Stimulated activated memory B cell treated with anti-CD40 and anti-IgM and Interleukin-4, amounts not matched to agents 10 μg/mL and 1 μg/mL and 100 μg/mL, for 72 hours (primary cell): Measurements from ENCODE around the gene ZNF804B.

ENCODE experiments used
- ATAC-seq: fragments of 150-1000 bp; cut with Tn5 transposase; 2 replicates; pipeline ENCODE4 v1.10.0; 2021
- H3K27ac Mint-ChIP-seq: one replicate; pipeline ENCODE4 v1.8.0; 2022; ENCODE audit warnings: mild to moderate bottlenecking, mixed read lengths
- H3K27me3 Mint-ChIP-seq: one replicate; pipeline ENCODE4 v1.8.0; 2022; ENCODE audit warnings: mixed read lengths
- H3K36me3 Mint-ChIP-seq: one replicate; pipeline ENCODE4 v1.8.0; 2022; ENCODE audit warnings: mixed read lengths
- H3K4me1 Mint-ChIP-seq: one replicate; pipeline ENCODE4 v1.8.0; 2022; ENCODE audit warnings: mixed read lengths
- H3K4me3 Mint-ChIP-seq: one replicate; pipeline ENCODE4 v1.8.0; 2022; ENCODE audit warnings: mild to moderate bottlenecking, moderate library complexity, mixed read lengths
- H3K9me3 Mint-ChIP-seq: one replicate; pipeline ENCODE4 v1.8.0; 2022; ENCODE audit warnings: mixed read lengths

The ZNF804B gene

GRCh38 chr7:89316584-89317251, 557.2 kb downstream of the ZNF804B start:
- Mint-ChIP-seq H3K27me3 (no peaks in the 10 kb centered on the region), H3K4me1 (no peaks in the 10 kb centered on the region), H3K27ac (no peak overlapping the region), H3K36me3 (no peaks in the 10 kb centered on the region), H3K9me3 (peaks cover 4% of the 10 kb centered on the region), H3K4me3 (no peak overlapping the region)
- no peak for ATAC-seq

DNA sequence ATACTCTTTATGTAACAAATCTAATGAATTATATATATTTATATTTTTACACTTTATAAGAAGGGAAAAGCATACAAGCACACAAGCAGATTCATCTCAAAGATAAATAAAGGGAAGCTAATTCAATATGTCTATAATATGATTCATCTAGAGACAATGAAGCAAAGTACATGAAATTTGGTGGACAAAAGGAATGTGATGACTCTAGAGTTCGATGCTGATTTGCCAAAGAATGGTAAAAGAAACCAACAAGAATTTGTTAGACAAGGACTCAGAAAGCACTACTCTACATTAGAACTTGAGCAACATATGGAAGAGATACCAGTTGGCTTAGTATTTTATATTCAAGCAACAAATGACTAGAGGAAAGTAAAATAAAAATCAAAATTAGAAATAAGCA, 572.5 kb downstream of the ZNF804B start:
- no peak overlapping the region for H3K27ac Mint-ChIP-seq
- no peaks in the 10 kb centered on the region for H3K27me3 Mint-ChIP-seq
- H3K4me1 Mint-ChIP-seq = no peaks in the 10 kb centered on the region
- no peak for ATAC-seq
- no peak overlapping the region for H3K4me3 Mint-ChIP-seq
- peaks cover 5% of the 10 kb centered on the region for H3K9me3 Mint-ChIP-seq
- H3K36me3 Mint-ChIP-seq = no peaks in the 10 kb centered on the region

- no peaks in the 10 kb centered on the region for H3K4me1 Mint-ChIP-seq
- no peak for ATAC-seq
- H3K36me3 Mint-ChIP-seq = no peaks in the 10 kb centered on the region
- H3K4me3 Mint-ChIP-seq = no peak overlapping the region
- H3K9me3 Mint-ChIP-seq = peaks cover 5% of the 10 kb centered on the region
- no peaks in the 10 kb centered on the region for H3K27me3 Mint-ChIP-seq
- H3K27ac Mint-ChIP-seq = no peak overlapping the region
Measured at GRCh38 chr7:89334797-89335196, 575.3 kb downstream of the ZNF804B start.

DNA sequence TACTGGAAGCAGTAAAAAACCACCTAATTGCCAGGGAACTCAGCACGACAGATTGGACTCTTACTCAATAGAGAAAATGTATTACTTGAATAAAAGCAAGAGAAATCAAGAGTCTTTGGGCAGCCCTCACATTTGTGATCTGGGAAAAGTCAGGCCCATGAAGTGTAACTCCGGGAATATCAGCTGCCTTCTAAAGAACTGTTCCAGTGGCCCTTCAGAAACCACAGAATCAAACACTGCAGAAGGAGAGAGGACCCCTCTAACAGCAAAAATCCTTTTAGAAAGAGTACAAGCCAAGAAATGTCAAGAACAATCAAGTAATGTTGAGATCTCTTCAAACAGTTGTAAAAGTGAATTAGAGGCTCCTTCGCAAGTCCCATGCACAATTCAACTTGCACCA, 576.0 kb downstream of the ZNF804B start:
- Mint-ChIP-seq H3K27ac (no peak overlapping the region), H3K4me3 (no peak overlapping the region), H3K27me3 (no peaks in the 10 kb centered on the region)

GRCh38 chr7:89336121-89336520, 576.6 kb downstream of the ZNF804B start:
- H3K36me3 Mint-ChIP-seq = no peaks in the 10 kb centered on the region
- H3K4me3 Mint-ChIP-seq = no peak overlapping the region
- H3K9me3 Mint-ChIP-seq = peaks cover 5% of the 10 kb centered on the region
- no peaks in the 10 kb centered on the region for H3K27me3 Mint-ChIP-seq
- no peak for ATAC-seq
- H3K27ac Mint-ChIP-seq = no peak overlapping the region
- H3K4me1 Mint-ChIP-seq = no peaks in the 10 kb centered on the region

More for the DNA sequence above, 576.0 kb downstream of the ZNF804B start:
- Mint-ChIP-seq H3K36me3 (no peaks in the 10 kb centered on the region), H3K9me3 (peaks cover 5% of the 10 kb centered on the region), H3K4me1 (no peaks in the 10 kb centered on the region)
- ATAC-seq = no peak

GRCh38 chr7:89339748-89340147, 580.2 kb downstream of the ZNF804B start:
- no peaks in the 10 kb centered on the region for H3K4me1 Mint-ChIP-seq
- peaks cover 8% of the 10 kb centered on the region for H3K9me3 Mint-ChIP-seq
- no peak for ATAC-seq
- no peak overlapping the region for H3K4me3 Mint-ChIP-seq
- no peaks in the 10 kb centered on the region for H3K27me3 Mint-ChIP-seq
- no peak overlapping the region for H3K27ac Mint-ChIP-seq
- no peaks in the 10 kb centered on the region for H3K36me3 Mint-ChIP-seq

DNA sequence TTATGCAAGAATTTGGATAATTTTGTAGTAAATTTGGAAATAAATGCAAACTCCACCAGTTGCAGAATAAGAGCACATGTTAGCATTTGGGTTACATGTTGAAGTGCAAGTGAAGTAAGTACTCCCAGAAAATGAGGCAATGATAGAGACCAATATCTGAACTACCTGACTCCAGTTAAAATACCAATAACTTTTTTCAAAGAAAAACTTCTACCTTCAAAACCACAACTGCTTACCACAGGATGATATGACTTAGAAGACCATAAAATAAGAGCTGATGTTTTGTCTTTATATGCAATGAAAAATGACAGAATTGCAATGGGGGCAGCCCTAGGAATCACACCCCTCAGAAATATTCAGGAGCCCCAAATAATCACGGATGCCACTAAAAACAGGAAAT, 597.6 kb downstream of the ZNF804B start:
- no peaks in the 10 kb centered on the region for H3K9me3 Mint-ChIP-seq
- H3K27ac Mint-ChIP-seq = no peak overlapping the region
- no peak overlapping the region for H3K4me3 Mint-ChIP-seq
- no peaks in the 10 kb centered on the region for H3K36me3 Mint-ChIP-seq
- H3K4me1 Mint-ChIP-seq = no peaks in the 10 kb centered on the region
- no peak for ATAC-seq
- no peaks in the 10 kb centered on the region for H3K27me3 Mint-ChIP-seq

DNA sequence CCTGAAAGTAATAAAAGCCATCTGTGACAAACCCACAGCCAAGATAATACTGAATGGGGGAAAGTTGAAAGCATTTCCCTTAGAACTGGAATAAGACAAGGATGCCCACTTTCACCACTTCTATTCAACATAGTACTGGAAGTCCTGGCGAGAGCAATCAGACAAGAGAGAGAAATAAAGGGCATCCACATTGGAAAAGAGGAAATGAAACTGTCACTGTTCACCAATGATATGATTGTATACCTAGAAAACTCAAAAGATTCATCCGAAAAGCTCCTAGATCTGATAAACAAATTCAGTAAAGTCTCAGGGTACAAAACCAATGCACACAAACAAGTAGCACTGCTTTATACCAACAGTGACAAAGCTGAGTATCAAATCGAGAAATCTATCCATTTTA, 617.7 kb downstream of the ZNF804B start:
- Mint-ChIP-seq H3K36me3 (no peaks in the 10 kb centered on the region), H3K27ac (no peak overlapping the region), H3K4me3 (no peak overlapping the region), H3K9me3 (no peaks in the 10 kb centered on the region), H3K4me1 (no peaks in the 10 kb centered on the region), H3K27me3 (no peaks in the 10 kb centered on the region)
- ATAC-seq = no peak

DNA sequence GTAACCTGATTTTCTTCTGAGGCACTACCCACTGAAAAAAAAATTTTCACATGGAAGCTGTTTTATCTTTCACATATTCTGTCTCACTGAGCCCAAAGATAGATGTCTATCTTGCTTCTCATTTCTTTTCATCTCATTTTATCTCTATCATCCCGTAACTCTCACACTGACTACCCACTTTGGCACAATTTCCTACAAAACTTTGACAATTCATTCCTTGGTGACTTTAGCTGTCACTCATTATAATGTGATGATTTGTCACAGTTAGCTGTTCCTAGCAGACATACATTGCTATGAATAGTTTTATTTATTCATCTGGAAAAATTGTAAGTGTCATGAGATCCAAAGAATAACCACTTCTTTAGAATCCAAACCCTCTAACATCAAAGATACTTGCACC, 625.9 kb downstream of the ZNF804B start:
- ATAC-seq = no peak
- Mint-ChIP-seq H3K36me3 (no peaks in the 10 kb centered on the region), H3K4me3 (no peak overlapping the region), H3K4me1 (no peaks in the 10 kb centered on the region), H3K27me3 (no peaks in the 10 kb centered on the region), H3K27ac (no peak overlapping the region), H3K9me3 (peaks cover 14% of the 10 kb centered on the region)
